HepG2 (cell line): Measurements from ENCODE around the gene TFAP2E. TPM values are rescaled to one million over a fixed set of nuclear protein-coding genes. Genes with fewer than 3 reads are reported as not detected.

ENCODE experiments used
- EED ChIP-seq: sonication (generic); formaldehyde crosslinking; IDR thresholded peaks from 2 replicates; pipeline ENCODE4 v1.5.0; 2020; ENCODE audit warnings: mild to moderate bottlenecking, missing genetic modification reagents
- FOXA1 ChIP-seq, 2 experiments: fragments of 450-650 bp in 1 of 2; sonication (generic) in 1 of 2; formaldehyde crosslinking in 1 of 2; IDR thresholded peaks; 2 replicates each; pipeline versions ENCODE4 v1.4.0 to v1.6.1; 2016 to 2020; ENCODE audit warnings: missing genetic modification reagents in 1 of 2
- ZNF274 ChIP-seq: sonication (generic); formaldehyde crosslinking; IDR thresholded peaks from 2 replicates; pipeline ENCODE4 v1.5.1; 2020; ENCODE audit warnings: mild to moderate bottlenecking, missing genetic modification reagents
- ZNF33B ChIP-seq: sonication (generic); formaldehyde crosslinking; IDR thresholded peaks from 2 replicates; pipeline ENCODE4 v1.5.1; 2020; ENCODE audit warnings: mild to moderate bottlenecking, missing genetic modification reagents
- ZNF446 ChIP-seq: sonication (generic); formaldehyde crosslinking; IDR thresholded peaks from 2 replicates; pipeline ENCODE4 v1.5.0; 2020; ENCODE audit warnings: mild to moderate bottlenecking, missing genetic modification reagents
- ZNF737 ChIP-seq: sonication (generic); formaldehyde crosslinking; IDR thresholded peaks from 2 replicates; pipeline ENCODE4 v1.5.0; 2020; ENCODE audit warnings: missing genetic modification reagents, mild to moderate bottlenecking, borderline replicate concordance
- polyA plus RNA-seq, 8 experiments: library from polyadenylated mRNA; depleted of rRNA in 3 of 8; stranded (reverse) in 7 of 8; unstranded in 1 of 8; fragments of >200 nt; fragmentation: Illumina TruSeq in 4 of 8; extraction: Trizol in 4 of 8; gene quantifications; 2 replicates each; pipeline versions ENCODE4 v1.2.1 to v1.2.3, GENCODE V29; 2011 to 2016; ENCODE audit warnings: low read depth in 4 of 8, missing spikeins in 1 of 8, mixed read lengths in 1 of 8; ENCODE audit not compliant: insufficient read depth in 1 of 8
- total RNA-seq, 5 experiments: library from RNA; depleted of rRNA; stranded (reverse); fragments of >200 nt; fragmentation: Illumina TruSeq; extraction: Trizol; gene quantifications; 2 replicates each; pipeline ENCODE4 v1.2.3, GENCODE V29; 2016; ENCODE audit warnings: low read depth in 1 of 5
- TF ChIP-seq, protein P1 (sequence below), 2 experiments: fragments of 450-650 bp in 1 of 2; sonication (generic) in 1 of 2; formaldehyde crosslinking; IDR thresholded peaks; 2 replicates each; pipeline versions ENCODE4 v1.5.0 to v1.8.0; 2020 to 2022; ENCODE audit warnings: mild to moderate bottlenecking in 1 of 2, missing genetic modification reagents in 1 of 2
- TF ChIP-seq, protein P2 (sequence below): sonication (generic); formaldehyde crosslinking; IDR thresholded peaks from 2 replicates; pipeline ENCODE4 v1.8.1; 2022; ENCODE audit warnings: low read depth, mild to moderate bottlenecking, missing genetic modification reagents
- TF ChIP-seq, protein P3 (sequence below): fragments of 450-650 bp; IDR thresholded peaks from 2 replicates; pipeline ENCODE4 v1.6.1; 2017
- TF ChIP-seq, protein P4 (sequence below): sonication (generic); formaldehyde crosslinking; IDR thresholded peaks from 2 replicates; pipeline ENCODE4 v1.5.1; 2020; ENCODE audit warnings: mild to moderate bottlenecking, missing genetic modification reagents
- TF ChIP-seq, protein P5 (sequence below): sonication (generic); formaldehyde crosslinking; IDR thresholded peaks from 2 replicates; pipeline ENCODE4 v1.8.1; 2023; ENCODE audit warnings: mild to moderate bottlenecking, inconsistent platforms, moderate library complexity, missing genetic modification reagents, borderline replicate concordance
- TF ChIP-seq, protein P6 (sequence below): sonication (generic); formaldehyde crosslinking; IDR thresholded peaks from 2 replicates; pipeline ENCODE4 v1.4.0; 2020; ENCODE audit warnings: missing genetic modification reagents
- TF ChIP-seq, protein P7 (sequence below): sonication (generic); formaldehyde crosslinking; IDR thresholded peaks from 2 replicates; pipeline ENCODE4 v1.9.0; 2021; ENCODE audit warnings: missing genetic modification reagents, borderline replicate concordance

TFAP2E gene
- total and polyA plus RNA-seq, 2 of the 13 experiments (the other 11 are each of a cell fraction or from before 2014, with no cell fraction given) = 0.31 to 0.41 TPM

DNA sequence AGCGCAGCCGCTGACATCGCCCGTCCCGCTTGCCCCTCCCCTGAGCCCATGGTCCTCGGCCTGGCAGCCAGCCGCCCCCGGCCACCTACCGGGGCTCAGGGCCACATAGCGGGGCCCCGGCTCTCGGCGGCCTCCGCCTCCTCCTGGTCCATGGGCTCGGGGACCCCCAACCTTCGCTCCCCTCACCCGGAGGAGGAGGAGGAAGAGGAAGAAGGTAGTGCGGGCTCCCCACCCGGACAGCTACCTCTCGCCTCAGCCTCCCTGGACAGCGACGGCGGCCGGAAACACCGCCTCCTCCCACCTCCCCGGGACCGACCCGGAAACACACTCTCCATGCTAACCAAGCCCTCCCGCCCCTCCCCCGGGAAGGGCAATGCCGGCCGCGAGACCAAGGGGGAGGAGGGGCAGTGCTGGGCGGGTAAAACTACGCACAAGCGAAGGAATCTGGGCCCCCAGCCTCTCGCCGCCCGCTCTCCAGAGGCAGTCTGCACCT lies 15.9 kb upstream of the TFAP2E start, which contains the start of gene KIAA0319L (continued):
- TF ChIP-seq, protein P1, sequence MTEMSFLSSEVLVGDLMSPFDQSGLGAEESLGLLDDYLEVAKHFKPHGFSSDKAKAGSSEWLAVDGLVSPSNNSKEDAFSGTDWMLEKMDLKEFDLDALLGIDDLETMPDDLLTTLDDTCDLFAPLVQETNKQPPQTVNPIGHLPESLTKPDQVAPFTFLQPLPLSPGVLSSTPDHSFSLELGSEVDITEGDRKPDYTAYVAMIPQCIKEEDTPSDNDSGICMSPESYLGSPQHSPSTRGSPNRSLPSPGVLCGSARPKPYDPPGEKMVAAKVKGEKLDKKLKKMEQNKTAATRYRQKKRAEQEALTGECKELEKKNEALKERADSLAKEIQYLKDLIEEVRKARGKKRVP (CRISPR knock-in tag; IDR thresholded peaks at IDR 0.05) = no peak
- TF ChIP-seq, protein P2, sequence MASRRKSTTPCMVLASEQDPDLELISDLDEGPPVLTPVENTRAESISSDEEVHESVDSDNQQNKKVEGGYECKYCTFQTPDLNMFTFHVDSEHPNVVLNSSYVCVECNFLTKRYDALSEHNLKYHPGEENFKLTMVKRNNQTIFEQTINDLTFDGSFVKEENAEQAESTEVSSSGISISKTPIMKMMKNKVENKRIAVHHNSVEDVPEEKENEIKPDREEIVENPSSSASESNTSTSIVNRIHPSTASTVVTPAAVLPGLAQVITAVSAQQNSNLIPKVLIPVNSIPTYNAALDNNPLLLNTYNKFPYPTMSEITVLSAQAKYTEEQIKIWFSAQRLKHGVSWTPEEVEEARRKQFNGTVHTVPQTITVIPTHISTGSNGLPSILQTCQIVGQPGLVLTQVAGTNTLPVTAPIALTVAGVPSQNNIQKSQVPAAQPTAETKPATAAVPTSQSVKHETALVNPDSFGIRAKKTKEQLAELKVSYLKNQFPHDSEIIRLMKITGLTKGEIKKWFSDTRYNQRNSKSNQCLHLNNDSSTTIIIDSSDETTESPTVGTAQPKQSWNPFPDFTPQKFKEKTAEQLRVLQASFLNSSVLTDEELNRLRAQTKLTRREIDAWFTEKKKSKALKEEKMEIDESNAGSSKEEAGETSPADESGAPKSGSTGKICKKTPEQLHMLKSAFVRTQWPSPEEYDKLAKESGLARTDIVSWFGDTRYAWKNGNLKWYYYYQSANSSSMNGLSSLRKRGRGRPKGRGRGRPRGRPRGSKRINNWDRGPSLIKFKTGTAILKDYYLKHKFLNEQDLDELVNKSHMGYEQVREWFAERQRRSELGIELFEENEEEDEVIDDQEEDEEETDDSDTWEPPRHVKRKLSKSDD (CRISPR knock-in tag) = no peak; the same call in 1 of the 2 replicates
- TF ChIP-seq, protein P3, sequence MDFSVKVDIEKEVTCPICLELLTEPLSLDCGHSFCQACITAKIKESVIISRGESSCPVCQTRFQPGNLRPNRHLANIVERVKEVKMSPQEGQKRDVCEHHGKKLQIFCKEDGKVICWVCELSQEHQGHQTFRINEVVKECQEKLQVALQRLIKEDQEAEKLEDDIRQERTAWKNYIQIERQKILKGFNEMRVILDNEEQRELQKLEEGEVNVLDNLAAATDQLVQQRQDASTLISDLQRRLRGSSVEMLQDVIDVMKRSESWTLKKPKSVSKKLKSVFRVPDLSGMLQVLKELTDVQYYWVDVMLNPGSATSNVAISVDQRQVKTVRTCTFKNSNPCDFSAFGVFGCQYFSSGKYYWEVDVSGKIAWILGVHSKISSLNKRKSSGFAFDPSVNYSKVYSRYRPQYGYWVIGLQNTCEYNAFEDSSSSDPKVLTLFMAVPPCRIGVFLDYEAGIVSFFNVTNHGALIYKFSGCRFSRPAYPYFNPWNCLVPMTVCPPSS = no peak
- TF ChIP-seq, protein P4, sequence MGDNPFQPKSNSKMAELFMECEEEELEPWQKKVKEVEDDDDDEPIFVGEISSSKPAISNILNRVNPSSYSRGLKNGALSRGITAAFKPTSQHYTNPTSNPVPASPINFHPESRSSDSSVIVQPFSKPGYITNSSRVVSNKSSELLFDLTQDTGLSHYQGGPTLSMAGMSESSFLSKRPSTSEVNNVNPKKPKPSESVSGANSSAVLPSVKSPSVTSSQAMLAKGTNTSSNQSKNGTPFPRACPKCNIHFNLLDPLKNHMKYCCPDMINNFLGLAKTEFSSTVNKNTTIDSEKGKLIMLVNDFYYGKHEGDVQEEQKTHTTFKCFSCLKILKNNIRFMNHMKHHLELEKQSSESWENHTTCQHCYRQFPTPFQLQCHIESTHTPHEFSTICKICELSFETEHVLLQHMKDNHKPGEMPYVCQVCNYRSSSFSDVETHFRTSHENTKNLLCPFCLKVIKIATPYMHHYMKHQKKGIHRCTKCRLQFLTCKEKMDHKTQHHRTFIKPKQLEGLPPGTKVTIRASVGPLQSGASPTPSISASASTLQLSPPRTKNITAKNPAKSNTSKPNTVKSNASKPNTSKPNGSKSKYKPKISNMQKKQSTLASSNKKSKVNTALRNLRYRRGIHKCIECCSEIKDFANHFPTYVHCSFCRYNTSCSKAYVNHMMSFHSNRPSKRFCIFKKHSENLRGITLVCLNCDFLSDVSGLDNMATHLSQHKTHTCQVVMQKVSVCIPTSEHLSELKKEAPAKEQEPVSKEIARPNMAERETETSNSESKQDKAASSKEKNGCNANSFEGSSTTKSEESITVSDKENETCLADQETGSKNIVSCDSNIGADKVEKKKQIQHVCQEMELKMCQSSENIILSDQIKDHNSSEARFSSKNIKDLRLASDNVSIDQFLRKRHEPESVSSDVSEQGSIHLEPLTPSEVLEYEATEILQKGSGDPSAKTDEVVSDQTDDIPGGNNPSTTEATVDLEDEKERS (CRISPR knock-in tag) = no peak
- TF ChIP-seq EED (CRISPR knock-in tag) (0 out of 2 replicates have a peak, but pooled peaks have one; percentile 4), ZNF33B (CRISPR knock-in tag) (no peak), ZNF274 (CRISPR knock-in tag) (peak; percentile 83; the same call in 1 of the 2 replicates), ZNF446 (CRISPR knock-in tag) (no peak), FOXA1 (IDR thresholded peaks at IDR 0.05) (no peak), FOXA1 (CRISPR knock-in tag; IDR thresholded peaks at IDR 0.05) (no peak), ZNF737 (CRISPR knock-in tag) (no peak)
- TF ChIP-seq, protein P5, sequence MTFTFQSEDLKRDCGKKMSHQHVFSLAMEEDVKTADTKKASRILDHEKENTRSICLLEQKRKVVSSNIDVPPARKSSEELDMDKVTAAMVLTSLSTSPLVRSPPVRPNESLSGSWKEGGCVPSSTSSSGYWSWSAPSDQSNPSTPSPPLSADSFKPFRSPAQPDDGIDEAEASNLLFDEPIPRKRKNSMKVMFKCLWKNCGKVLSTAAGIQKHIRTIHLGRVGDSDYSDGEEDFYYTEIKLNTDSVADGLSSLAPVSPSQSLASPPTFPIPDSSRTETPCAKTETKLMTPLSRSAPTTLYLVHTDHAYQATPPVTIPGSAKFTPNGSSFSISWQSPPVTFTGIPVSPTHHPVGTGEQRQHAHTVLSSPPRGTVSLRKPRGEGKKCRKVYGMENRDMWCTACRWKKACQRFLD = no peak; the same call in 1 of the 2 replicates
- TF ChIP-seq, protein P6, sequence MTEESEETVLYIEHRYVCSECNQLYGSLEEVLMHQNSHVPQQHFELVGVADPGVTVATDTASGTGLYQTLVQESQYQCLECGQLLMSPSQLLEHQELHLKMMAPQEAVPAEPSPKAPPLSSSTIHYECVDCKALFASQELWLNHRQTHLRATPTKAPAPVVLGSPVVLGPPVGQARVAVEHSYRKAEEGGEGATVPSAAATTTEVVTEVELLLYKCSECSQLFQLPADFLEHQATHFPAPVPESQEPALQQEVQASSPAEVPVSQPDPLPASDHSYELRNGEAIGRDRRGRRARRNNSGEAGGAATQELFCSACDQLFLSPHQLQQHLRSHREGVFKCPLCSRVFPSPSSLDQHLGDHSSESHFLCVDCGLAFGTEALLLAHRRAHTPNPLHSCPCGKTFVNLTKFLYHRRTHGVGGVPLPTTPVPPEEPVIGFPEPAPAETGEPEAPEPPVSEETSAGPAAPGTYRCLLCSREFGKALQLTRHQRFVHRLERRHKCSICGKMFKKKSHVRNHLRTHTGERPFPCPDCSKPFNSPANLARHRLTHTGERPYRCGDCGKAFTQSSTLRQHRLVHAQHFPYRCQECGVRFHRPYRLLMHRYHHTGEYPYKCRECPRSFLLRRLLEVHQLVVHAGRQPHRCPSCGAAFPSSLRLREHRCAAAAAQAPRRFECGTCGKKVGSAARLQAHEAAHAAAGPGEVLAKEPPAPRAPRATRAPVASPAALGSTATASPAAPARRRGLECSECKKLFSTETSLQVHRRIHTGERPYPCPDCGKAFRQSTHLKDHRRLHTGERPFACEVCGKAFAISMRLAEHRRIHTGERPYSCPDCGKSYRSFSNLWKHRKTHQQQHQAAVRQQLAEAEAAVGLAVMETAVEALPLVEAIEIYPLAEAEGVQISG (CRISPR knock-in tag) = no peak
- TF ChIP-seq, protein P7, sequence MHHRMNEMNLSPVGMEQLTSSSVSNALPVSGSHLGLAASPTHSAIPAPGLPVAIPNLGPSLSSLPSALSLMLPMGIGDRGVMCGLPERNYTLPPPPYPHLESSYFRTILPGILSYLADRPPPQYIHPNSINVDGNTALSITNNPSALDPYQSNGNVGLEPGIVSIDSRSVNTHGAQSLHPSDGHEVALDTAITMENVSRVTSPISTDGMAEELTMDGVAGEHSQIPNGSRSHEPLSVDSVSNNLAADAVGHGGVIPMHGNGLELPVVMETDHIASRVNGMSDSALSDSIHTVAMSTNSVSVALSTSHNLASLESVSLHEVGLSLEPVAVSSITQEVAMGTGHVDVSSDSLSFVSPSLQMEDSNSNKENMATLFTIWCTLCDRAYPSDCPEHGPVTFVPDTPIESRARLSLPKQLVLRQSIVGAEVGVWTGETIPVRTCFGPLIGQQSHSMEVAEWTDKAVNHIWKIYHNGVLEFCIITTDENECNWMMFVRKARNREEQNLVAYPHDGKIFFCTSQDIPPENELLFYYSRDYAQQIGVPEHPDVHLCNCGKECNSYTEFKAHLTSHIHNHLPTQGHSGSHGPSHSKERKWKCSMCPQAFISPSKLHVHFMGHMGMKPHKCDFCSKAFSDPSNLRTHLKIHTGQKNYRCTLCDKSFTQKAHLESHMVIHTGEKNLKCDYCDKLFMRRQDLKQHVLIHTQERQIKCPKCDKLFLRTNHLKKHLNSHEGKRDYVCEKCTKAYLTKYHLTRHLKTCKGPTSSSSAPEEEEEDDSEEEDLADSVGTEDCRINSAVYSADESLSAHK = no peak
